HepG2 (cell line): ENCODE data around the gene PPM1E. TPM values are rescaled to one million over a fixed set of nuclear protein-coding genes. Genes with fewer than 3 reads are reported as not detected.

Experiments used
- ATAC-seq: fragments of 200-7000 bp; cut with Tn5 transposase; 3 replicates; pipeline ENCODE4 v1.9.1; 2020; ENCODE audit warnings: mild to moderate bottlenecking, moderate library complexity
- BruUV-seq: library from RNA; stranded (reverse); fragments of 400-500 nt; replicated peaks from 2 replicates; lab custom pipeline; 2021; lab: Mats Ljungman, UMichigan
- CTCF ChIA-PET: fragments of 300-600 bp; formaldehyde crosslinking; extraction: SDS; loops from one replicate; lab custom pipeline; 2021; ENCODE audit warnings: low total read pairs, inconsistent platforms, low intra/inter-chr PET ratio; lab: Yijun Ruan, JAX
- POLR2A ChIA-PET: fragments of 350-600 bp; sonication (Branson Sonifier 250); formaldehyde crosslinking; loops from one replicate; lab custom pipeline; 2020; ENCODE audit warnings: antibody characterized with exemption, inconsistent platforms; lab: Yijun Ruan, JAX
- DNase-seq: peaks from one replicate; pipeline ENCODE4 v3.0.0-alpha.2; 2015; ENCODE audit warnings: low spot score
- FAIRE-seq: peaks from 3 replicates; lab custom pipeline; 2011; peaks lifted over from hg19 to GRCh38; lab: Jason Lieb, UNC
- H2AFZ ChIP-seq: one replicate; pipeline ENCODE4 v1.6.1; 2011; ENCODE audit warnings: low read length, inconsistent platforms
- H3K27ac ChIP-seq: fragments of 300-600 bp; 3 replicates; pipeline ENCODE4 v1.8.0; 2011; ENCODE audit warnings: mixed run types, mild to moderate bottlenecking, mixed read lengths, low read length, inconsistent platforms; ENCODE audit not compliant: insufficient read depth; ENCODE audit errors: extremely low read length
- H3K27me3 ChIP-seq, 2 experiments: fragments of 200-600 bp in 1 of 2; 2 replicates in 1 of 2; 3 replicates in 1 of 2; pipeline versions ENCODE4 v1.6.0 to v1.8.0; 2011; ENCODE audit warnings: low read length in 2 of 2, mild to moderate bottlenecking in 2 of 2, moderate library complexity in 2 of 2, inconsistent platforms in 1 of 2; ENCODE audit not compliant: insufficient read depth in 2 of 2, control insufficient read depth in 1 of 2
- H3K36me3 ChIP-seq, 2 experiments: fragments of 200-600 bp in 1 of 2; replicated peaks in 1 of 2; 2 replicates in 1 of 2; 3 replicates in 1 of 2; pipeline versions ENCODE4 v1.5.1 to v1.8.0; 2011; ENCODE audit warnings: low read length in 2 of 2, inconsistent platforms in 1 of 2; ENCODE audit not compliant: insufficient read depth in 2 of 2, control insufficient read depth in 1 of 2
- H3K4me1 ChIP-seq: 2 replicates; pipeline ENCODE4 v1.5.1; 2012; ENCODE audit warnings: low read length, inconsistent platforms; ENCODE audit not compliant: insufficient read depth
- H3K4me2 ChIP-seq: 2 replicates; pipeline ENCODE4 v1.6.0; 2011; ENCODE audit warnings: low read depth, low read length, inconsistent platforms
- H3K4me3 ChIP-seq, 3 experiments: fragments of 200-600 bp in 1 of 3; sonication (generic), shearing (Covaris generic) in 1 of 3; replicated peaks in 1 of 3; 2 replicates each; pipeline ENCODE4 v1.5.1; 2011 to 2016; ENCODE audit warnings: low read length in 3 of 3, inconsistent platforms in 2 of 3, low read depth in 2 of 3, mild to moderate bottlenecking in 2 of 3, control low read depth in 1 of 3, mixed read lengths in 1 of 3; ENCODE audit not compliant: insufficient read depth in 1 of 3
- H3K79me2 ChIP-seq: one replicate; pipeline ENCODE4 v1.6.1; 2011; ENCODE audit warnings: low read length, inconsistent platforms; ENCODE audit not compliant: insufficient read depth
- H3K9ac ChIP-seq: 2 replicates; pipeline ENCODE4 v1.6.0; 2011; ENCODE audit warnings: mild to moderate bottlenecking, low read depth, low read length, inconsistent platforms; ENCODE audit not compliant: insufficient read depth
- H3K9me3 ChIP-seq: 2 replicates; pipeline ENCODE4 v1.5.1; 2012; ENCODE audit warnings: mild to moderate bottlenecking, low read length
- H4K20me1 ChIP-seq: 2 replicates; pipeline ENCODE4 v1.6.0; 2011; ENCODE audit warnings: inconsistent platforms, mild to moderate bottlenecking, low read length, moderate library complexity; ENCODE audit not compliant: insufficient read depth
- AKAP8 ChIP-seq: sonication (generic); formaldehyde crosslinking; IDR thresholded peaks from 2 replicates; pipeline ENCODE4 v1.5.1; 2020; ENCODE audit warnings: mild to moderate bottlenecking, missing genetic modification reagents
- BHLHE40 ChIP-seq: IDR thresholded peaks from 2 replicates; pipeline ENCODE4 v1.6.1; 2011; ENCODE audit warnings: low read length, improper control_type of control experiment
- FOXK1 ChIP-seq: sonication (generic); formaldehyde crosslinking; IDR thresholded peaks from 2 replicates; pipeline ENCODE4 v1.4.0; 2020; ENCODE audit warnings: low read depth, missing genetic modification reagents, borderline replicate concordance
- MAFF ChIP-seq: IDR thresholded peaks from 2 replicates; pipeline ENCODE4 v1.6.1; 2011; ENCODE audit warnings: low read depth, low read length, improper control_type of control experiment
- MAFK ChIP-seq, 2 experiments: IDR thresholded peaks in 1 of 2; conservative IDR thresholded peaks in 1 of 2; 2 replicates each; pipeline ENCODE4 v1.6.1; 2011; ENCODE audit warnings: improper control_type of control experiment in 2 of 2, low read length in 2 of 2
- MTF2 ChIP-seq: sonication (generic); formaldehyde crosslinking; IDR thresholded peaks from 2 replicates; pipeline ENCODE4 v1.5.0; 2020; ENCODE audit warnings: missing genetic modification reagents, borderline replicate concordance
- NFE2L2 ChIP-seq: fragments of 150-350 bp; IDR thresholded peaks from 2 replicates; pipeline ENCODE4 v1.6.1; 2014; ENCODE audit warnings: low read length
- SALL1 ChIP-seq: sonication (generic); formaldehyde crosslinking; IDR thresholded peaks from 2 replicates; pipeline ENCODE4 v1.8.0; 2022; ENCODE audit warnings: mild to moderate bottlenecking, missing genetic modification reagents
- SAP130 ChIP-seq: IDR thresholded peaks from 2 replicates; pipeline ENCODE4 v1.6.1; 2016; ENCODE audit warnings: low read depth
- ZBTB40 ChIP-seq, 2 experiments: fragments of 450-650 bp in 1 of 2; sonication (generic) in 1 of 2; formaldehyde crosslinking in 1 of 2; IDR thresholded peaks; 2 replicates each; pipeline versions ENCODE4 v1.6.1 to v1.8.0; 2016 to 2022; ENCODE audit warnings: antibody characterized with exemption in 1 of 2, mild to moderate bottlenecking in 1 of 2, missing genetic modification reagents in 1 of 2
- ZNF3 ChIP-seq: IDR thresholded peaks from 2 replicates; pipeline ENCODE4 v1.7.0; 2017; ENCODE audit warnings: inconsistent platforms
- WGBS: methylation state at CpG from one replicate; pipeline ENCODE4 v1.1.6; 2017; ENCODE audit warnings: low lambda C conversion rate; 5-methylcytosine and 5-hydroxymethylcytosine counted together
- in situ Hi-C: cut with HindIII; loops from 2 replicates; pipeline ENCODE4 v1.10.0; 2017; ENCODE audit warnings: low pct_unique_long_range_greater_than_20kb; ENCODE audit not compliant: extremely low pct_ligation_motif_present
- intact Hi-C: fragments of 100-400 bp; cut with micrococcal nuclease; formaldehyde crosslinking; loops from one replicate; pipeline ENCODE4 v1.10.0; 2022; ENCODE audit not compliant: unreplicated experiment
- polyA plus RNA-seq, 8 experiments: library from polyadenylated mRNA; depleted of rRNA in 3 of 8; stranded (reverse) in 7 of 8; unstranded in 1 of 8; fragments of >200 nt; fragmentation: Illumina TruSeq in 4 of 8; extraction: Trizol in 4 of 8; gene quantifications; 2 replicates each; pipeline versions ENCODE4 v1.2.1 to v1.2.3, GENCODE V29; 2011 to 2016; ENCODE audit warnings: low read depth in 4 of 8, missing spikeins in 1 of 8, mixed read lengths in 1 of 8; ENCODE audit not compliant: insufficient read depth in 1 of 8
- total RNA-seq, 5 experiments: library from RNA; depleted of rRNA; stranded (reverse); fragments of >200 nt; fragmentation: Illumina TruSeq; extraction: Trizol; gene quantifications; 2 replicates each; pipeline ENCODE4 v1.2.3, GENCODE V29; 2016; ENCODE audit warnings: low read depth in 1 of 5

PPM1E gene
- total and polyA plus RNA-seq, 2 of the 13 experiments (the other 11 are each of a cell fraction or from before 2014, with no cell fraction given): 0.15 TPM; not detected in 1

- BruUV-seq: no TSS peak
- ATAC-seq: no peak
Observed at GRCh38 chr17:58734811-58735210, 20.8 kb upstream of the PPM1E start.

GRCh38 chr17:58741121-58741625 is 14.5 kb upstream of the PPM1E start:
- FAIRE-seq (no peak), DNase-seq (peak; percentile 41)
- H3K4me2 ChIP-seq: peak overlapping the region; percentile 52
- TF ChIP-seq BHLHE40: peak; percentile 35; the same call in 1 of the 2 replicates
- peak; percentile 22; the same call in 1 of the 2 replicates for TF ChIP-seq SAP130
- TF ChIP-seq ZBTB40 (IDR thresholded peaks at IDR 0.05): no peak
- TF ChIP-seq ZBTB40 (CRISPR knock-in tag; IDR thresholded peaks at IDR 0.05): no peak
- TF ChIP-seq FOXK1 (CRISPR knock-in tag): peak; percentile 47; the same call in 1 of the 2 replicates
- TF ChIP-seq ZNF3: 0 out of 2 replicates have a peak, but pooled peaks have one; percentile 30
- TF ChIP-seq AKAP8 (CRISPR knock-in tag): no peak

More at GRCh38 chr17:58734811-58735210, 20.8 kb upstream of the PPM1E start:
- H3K27ac ChIP-seq: no peak overlapping the region
- intact Hi-C loops: no loop called here
- peak; percentile 69 for TF ChIP-seq MAFF
- TF ChIP-seq MTF2: no peak
- TF ChIP-seq MAFK (conservative IDR thresholded peaks at IDR 0.05 in 1 of 2, IDR thresholded peaks at IDR 0.05 in 1 of 2; ENCODE audit: low read length in 2 of 2): peak; percentile 75 to 84
- no peak for TF ChIP-seq SALL1 (CRISPR knock-in tag)
- TF ChIP-seq NFE2L2: peak; percentile 88
- TF ChIP-seq, all 625 proteins: peak for 3
- POLR2A ChIA-PET: interaction anchor here (0.7 kb wide), 2 partner anchors 8 to 104 kb away, joined by 3 to 4 read pairs; no protein-coding TSS in a partner anchor
- no peak overlapping the region for H3K4me2 ChIP-seq
- H3K9me3 ChIP-seq: no peaks in the 10 kb centered on the region
- no peak overlapping the region for H2AFZ ChIP-seq
- H3K27me3 ChIP-seq: no peaks in the 10 kb centered on the region
- no peak overlapping the region for H3K9ac ChIP-seq
- H4K20me1 ChIP-seq: no peaks in the 10 kb centered on the region
- FAIRE-seq (no peak), DNase-seq (no peak)
- no peaks in the 10 kb centered on the region for H3K4me1 ChIP-seq
- H3K4me3 ChIP-seq: no peak overlapping the region
- H3K79me2 ChIP-seq: no peaks in the 10 kb centered on the region
- H3K36me3 ChIP-seq: no peaks in the 10 kb centered on the region
- WGBS: 94% methylated on average over 3 of the region's 3 CpGs
- CTCF ChIA-PET: no interaction called here
- in situ Hi-C loops: no loop called here

More at GRCh38 chr17:58741121-58741625, 14.5 kb upstream of the PPM1E start:
- Histone ChIP-seq H3K9me3 (no peaks in the 10 kb centered on the region), H3K27ac (no peak overlapping the region), H2AFZ (peak overlapping the region; percentile 37), H3K36me3 (no peaks in the 10 kb centered on the region), H3K4me3 (no peak overlapping the region; a peak in 2 of 6 replicates), H3K9ac (no peak overlapping the region), H4K20me1 (no peaks in the 10 kb centered on the region), H3K79me2 (no peaks in the 10 kb centered on the region), H3K27me3 (no peaks in the 10 kb centered on the region), H3K4me1 (peaks cover 9% of the 10 kb centered on the region)
- intact Hi-C loops (no loop called here), in situ Hi-C loops (no loop called here)
- CTCF ChIA-PET: no interaction called here
- ATAC-seq: peak; percentile 72
- POLR2A ChIA-PET: no interaction called here
- no TSS peak for BruUV-seq
- WGBS: 30% methylated on average over 8 of the region's 8 CpGs
